CD14-positive monocyte (primary cell): Measurements from ENCODE around the gene FAM20C. TPM values are rescaled to one million over a fixed set of nuclear protein-coding genes. Genes with fewer than 3 reads are reported as not detected.

Experiments used
- DNase-seq, 3 donors: peaks; one replicate each; pipeline ENCODE4 v3.0.0-alpha.2; 2011 to 2022
- H2AFZ ChIP-seq: 2 replicates; pipeline ENCODE4 v1.6.0; 2012; ENCODE audit warnings: mild to moderate bottlenecking, low read depth, low read length, inconsistent platforms; ENCODE audit not compliant: insufficient read depth, poor library complexity, severe bottlenecking
- H3K27ac ChIP-seq, 2 donors: 1 replicate in 1 of 2; 2 replicates in 1 of 2; pipeline ENCODE4 v1.5.1; 2012 to 2013; ENCODE audit warnings: low read length in 2 of 2, control low read depth in 1 of 2, inconsistent platforms in 1 of 2, low read depth in 1 of 2, mild to moderate bottlenecking in 1 of 2
- H3K27me3 ChIP-seq, 2 donors: one replicate each; pipeline versions ENCODE4 v1.6.0 to v1.6.1; 2011 to 2013; ENCODE audit warnings: low read length in 2 of 2; ENCODE audit not compliant: control insufficient read depth in 2 of 2, insufficient read depth in 2 of 2
- H3K36me3 ChIP-seq, 2 donors: replicated peaks in 1 of 2; 1 replicate in 1 of 2; 2 replicates in 1 of 2; pipeline versions ENCODE4 v1.5.1 to v1.6.1; 2012 to 2013; ENCODE audit warnings: low read length in 2 of 2, control low read depth in 1 of 2, inconsistent platforms in 1 of 2, mild to moderate bottlenecking in 1 of 2; ENCODE audit not compliant: insufficient read depth in 2 of 2, control insufficient read depth in 1 of 2
- H3K4me1 ChIP-seq, 2 donors: 1 replicate in 1 of 2; 2 replicates in 1 of 2; pipeline versions ENCODE4 v1.5.1 to v1.6.1; 2012 to 2013; ENCODE audit warnings: low read length in 2 of 2, control low read depth in 1 of 2, inconsistent platforms in 1 of 2, mild to moderate bottlenecking in 1 of 2, moderate library complexity in 1 of 2; ENCODE audit not compliant: insufficient read depth in 2 of 2, control insufficient read depth in 1 of 2
- H3K4me2 ChIP-seq: replicated peaks from 2 replicates; pipeline ENCODE3; 2012; ENCODE audit warnings: low read length, moderate library complexity, mild to moderate bottlenecking; ENCODE audit not compliant: poor library complexity, severe bottlenecking; ENCODE audit errors: extremely low read depth
- H3K4me3 ChIP-seq, 3 experiments: fragments of 200-600 bp in 1 of 3; sonication (generic) in 1 of 3; replicated peaks in 1 of 3; 1 replicate in 2 of 3; 2 replicates in 1 of 3; pipeline ENCODE4 v1.5.1; 2011 to 2013; ENCODE audit warnings: low read length in 3 of 3, mild to moderate bottlenecking in 3 of 3, control low read depth in 2 of 3, low read depth in 2 of 3, inconsistent platforms in 1 of 3, moderate library complexity in 1 of 3
- H3K79me2 ChIP-seq: 2 replicates; pipeline ENCODE4 v1.6.0; 2012; ENCODE audit warnings: mild to moderate bottlenecking, control low read depth, inconsistent platforms, low read length, moderate library complexity; ENCODE audit not compliant: insufficient read depth
- H3K9ac ChIP-seq: 2 replicates; pipeline ENCODE4 v1.6.0; 2017; ENCODE audit warnings: low read length, mild to moderate bottlenecking; ENCODE audit not compliant: insufficient read depth, poor library complexity, severe bottlenecking
- H3K9me3 ChIP-seq, 2 donors: replicated peaks in 1 of 2; 1 replicate in 1 of 2; 2 replicates in 1 of 2; pipeline versions ENCODE4 v1.5.1 to v1.6.1; 2012 to 2013; ENCODE audit warnings: low read length in 2 of 2, control low read depth in 1 of 2; ENCODE audit not compliant: control insufficient read depth in 1 of 2, insufficient read depth in 1 of 2
- H4K20me1 ChIP-seq: 2 replicates; pipeline ENCODE4 v1.6.0; 2012; ENCODE audit warnings: mild to moderate bottlenecking, low read length, control low read depth, moderate library complexity; ENCODE audit not compliant: insufficient read depth
- H3K27ac Mint-ChIP-seq, 7 donors: one replicate each; pipeline ENCODE4 v1.8.0; 2020; ENCODE audit warnings: mild to moderate bottlenecking in 7 of 7, mixed read lengths in 7 of 7, moderate library complexity in 6 of 7, inconsistent platforms in 2 of 7
- H3K27me3 Mint-ChIP-seq, 3 donors: one replicate each; pipeline ENCODE4 v1.8.0; 2021 to 2022; ENCODE audit warnings: low read depth in 3 of 3, mild to moderate bottlenecking in 3 of 3, mixed read lengths in 3 of 3, moderate library complexity in 3 of 3, inconsistent platforms in 1 of 3
- H3K36me3 Mint-ChIP-seq, 2 donors: one replicate each; pipeline ENCODE4 v1.8.0; 2020; ENCODE audit warnings: mixed read lengths in 2 of 2, inconsistent platforms in 1 of 2, mild to moderate bottlenecking in 1 of 2
- H3K4me1 Mint-ChIP-seq: one replicate; pipeline ENCODE4 v1.8.0; 2020; ENCODE audit warnings: mild to moderate bottlenecking, mixed read lengths
- H3K4me3 Mint-ChIP-seq, 2 donors: one replicate each; pipeline ENCODE4 v1.8.0; 2020; ENCODE audit warnings: mild to moderate bottlenecking in 2 of 2, mixed read lengths in 2 of 2, moderate library complexity in 1 of 2
- H3K9me3 Mint-ChIP-seq, 7 donors: one replicate each; pipeline ENCODE4 v1.8.0; 2020 to 2022; ENCODE audit warnings: mixed read lengths in 7 of 7, mild to moderate bottlenecking in 6 of 7, moderate library complexity in 6 of 7, inconsistent platforms in 2 of 7
- WGBS: methylation state at CpG from one replicate; pipeline ENCODE4 v1.1.5; 2013; ENCODE audit warnings: missing lambda C conversion rate; ENCODE audit not compliant: insufficient coverage; 5-methylcytosine and 5-hydroxymethylcytosine counted together
- intact Hi-C, 2 donors: fragments of 100-400 bp; cut with micrococcal nuclease; formaldehyde crosslinking; loops; one replicate each; pipeline versions ENCODE4 v1.15.0 to v1.15.1; 2023
- polyA plus RNA-seq, 3 donors: library from polyadenylated mRNA; depleted of rRNA in 1 of 3; unstranded in 2 of 3; stranded (reverse) in 1 of 3; fragments of 300-500 nt in 2 of 3; fragments of >200 nt in 1 of 3; fragmentation: Illumina TruSeq in 2 of 3; gene quantifications; 1 replicate in 2 of 3; 2 replicates in 1 of 3; pipeline ENCODE4 v1.2.3, GENCODE V29; 2012 to 2021
- TF ChIP-seq, protein P1 (sequence below): fragments of 200-600 bp; IDR thresholded peaks from one replicate; pipeline ENCODE4 v1.8.0; 2022; ENCODE audit warnings: antibody characterized with exemption, mild to moderate bottlenecking

The FAM20C gene
- polyA plus RNA-seq, 3 donors, result 1.2 to 32.2 (median 1.5) TPM

GRCh38 chr7:227926-228325 lies 35.6 kb downstream of the FAM20C start:
- peaks cover 76% of the 10 kb centered on the region for H4K20me1 ChIP-seq
- WGBS, result 98% methylated on average over 13 of the region's 16 CpGs
- H3K36me3 ChIP-seq, result peaks cover 9 to 54% of the 10 kb centered on the region in 2 donors

GRCh38 chr7:228610-229009 lies 36.2 kb downstream of the FAM20C start:
- H3K9me3 ChIP-seq, result no peaks in the 10 kb centered on the region
- H3K9me3 Mint-ChIP-seq, result peaks cover 0 to 5% (median 0%) of the 10 kb centered on the region in 7 donors
- H3K36me3 ChIP-seq, result peaks cover 9 to 55% of the 10 kb centered on the region in 2 donors
- no peaks in the 10 kb centered on the region for H3K27me3 ChIP-seq
- H3K36me3 Mint-ChIP-seq, result peaks cover 26 to 42% of the 10 kb centered on the region in 2 donors
- H3K4me3 ChIP-seq, result no peak overlapping the region
- H3K9ac ChIP-seq, result no peak overlapping the region
- H3K79me2 ChIP-seq, result peaks cover 4% of the 10 kb centered on the region
- DNase-seq, result no peak
- H3K27ac ChIP-seq, result no peak overlapping the region
- WGBS, result 100% methylated on average over 7 of the region's 12 CpGs
- H3K4me2 ChIP-seq, result no peak overlapping the region
- TF ChIP-seq, protein P1, sequence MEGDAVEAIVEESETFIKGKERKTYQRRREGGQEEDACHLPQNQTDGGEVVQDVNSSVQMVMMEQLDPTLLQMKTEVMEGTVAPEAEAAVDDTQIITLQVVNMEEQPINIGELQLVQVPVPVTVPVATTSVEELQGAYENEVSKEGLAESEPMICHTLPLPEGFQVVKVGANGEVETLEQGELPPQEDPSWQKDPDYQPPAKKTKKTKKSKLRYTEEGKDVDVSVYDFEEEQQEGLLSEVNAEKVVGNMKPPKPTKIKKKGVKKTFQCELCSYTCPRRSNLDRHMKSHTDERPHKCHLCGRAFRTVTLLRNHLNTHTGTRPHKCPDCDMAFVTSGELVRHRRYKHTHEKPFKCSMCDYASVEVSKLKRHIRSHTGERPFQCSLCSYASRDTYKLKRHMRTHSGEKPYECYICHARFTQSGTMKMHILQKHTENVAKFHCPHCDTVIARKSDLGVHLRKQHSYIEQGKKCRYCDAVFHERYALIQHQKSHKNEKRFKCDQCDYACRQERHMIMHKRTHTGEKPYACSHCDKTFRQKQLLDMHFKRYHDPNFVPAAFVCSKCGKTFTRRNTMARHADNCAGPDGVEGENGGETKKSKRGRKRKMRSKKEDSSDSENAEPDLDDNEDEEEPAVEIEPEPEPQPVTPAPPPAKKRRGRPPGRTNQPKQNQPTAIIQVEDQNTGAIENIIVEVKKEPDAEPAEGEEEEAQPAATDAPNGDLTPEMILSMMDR, result no peak
- H3K4me1 Mint-ChIP-seq, result no peaks in the 10 kb centered on the region
- H3K27me3 Mint-ChIP-seq, result no peaks in the 10 kb centered on the region
- no peaks in the 10 kb centered on the region for H3K4me1 ChIP-seq
- peaks cover 76% of the 10 kb centered on the region for H4K20me1 ChIP-seq
- intact Hi-C loops, result no loop called here
- no peak overlapping the region for H3K27ac Mint-ChIP-seq
- no peak overlapping the region for H2AFZ ChIP-seq
- H3K4me3 Mint-ChIP-seq, result no peak overlapping the region

More at GRCh38 chr7:227926-228325, 35.6 kb downstream of the FAM20C start:
- H3K4me3 Mint-ChIP-seq, result no peak overlapping the region
- H3K27ac Mint-ChIP-seq, result no peak overlapping the region
- Histone ChIP-seq H3K9me3 (no peaks in the 10 kb centered on the region), H3K4me1 (no peaks in the 10 kb centered on the region), H3K27me3 (no peaks in the 10 kb centered on the region), H3K9ac (no peak overlapping the region), H3K27ac (no peak overlapping the region), H3K79me2 (peaks cover 4% of the 10 kb centered on the region), H2AFZ (no peak overlapping the region), H3K4me3 (no peak overlapping the region), H3K4me2 (no peak overlapping the region)
- H3K27me3 Mint-ChIP-seq, result peaks cover 0 to 2% (median 0%) of the 10 kb centered on the region in 3 donors
- TF ChIP-seq, protein P1, result no peak
- peaks cover 26 to 40% of the 10 kb centered on the region in 2 donors for H3K36me3 Mint-ChIP-seq
- DNase-seq, result no peak
- peaks cover 0 to 5% (median 0%) of the 10 kb centered on the region in 7 donors for H3K9me3 Mint-ChIP-seq
- H3K4me1 Mint-ChIP-seq, result no peaks in the 10 kb centered on the region
- intact Hi-C loops, result no loop called here
